Endothelial cell of umbilical vein (primary cell): ENCODE results near the gene DOCK8. TPM values are rescaled to one million over a fixed set of nuclear protein-coding genes. Genes with fewer than 3 reads are reported as not detected.

Experiments used
- BruUV-seq: library from RNA; stranded (reverse); fragments of 400-500 nt; replicated peaks from 2 replicates; lab custom pipeline; 2021; lab: Mats Ljungman, UMichigan
- CTCF ChIA-PET: fragments of 300-600, 350-600 bp; sonication (Branson Sonifier 250); formaldehyde crosslinking; loops from one replicate; lab custom pipeline; 2021; ENCODE audit warnings: antibody characterized with exemption, inconsistent platforms; lab: Charles Lee
- POLR2A ChIA-PET: fragments of 300-600, 350-600 bp; sonication (Branson Sonifier 250); formaldehyde crosslinking; loops from one replicate; lab custom pipeline; 2021; ENCODE audit warnings: antibody characterized with exemption, inconsistent platforms; lab: Charles Lee
- DNase-seq: peaks from one replicate; pipeline ENCODE4 v3.0.0-alpha.2; 2011; ENCODE audit warnings: low read depth, low spot score
- FAIRE-seq: peaks from 2 replicates; lab custom pipeline; 2011; peaks lifted over from hg19 to GRCh38; lab: Jason Lieb, UNC
- H2AFZ ChIP-seq: 2 replicates; pipeline ENCODE4 v1.6.0; 2012; ENCODE audit warnings: low read depth, low read length, control low read depth, inconsistent platforms
- H3K27ac ChIP-seq: 2 replicates; pipeline ENCODE4 v1.5.1; 2011; ENCODE audit warnings: low read depth, mild to moderate bottlenecking, control low read depth, low read length, moderate library complexity; ENCODE audit not compliant: insufficient read depth
- H3K27me3 ChIP-seq, 2 experiments: 2 replicates each; pipeline versions ENCODE4 v1.6.0 to v1.6.1; 2011; ENCODE audit warnings: low read length in 2 of 2, mixed read lengths in 1 of 2; ENCODE audit not compliant: control insufficient read depth in 2 of 2, insufficient read depth in 2 of 2
- H3K36me3 ChIP-seq, 2 experiments: 2 replicates in 1 of 2; 3 replicates in 1 of 2; pipeline ENCODE4 v1.5.1; 2011; ENCODE audit warnings: low read length in 2 of 2, mild to moderate bottlenecking in 1 of 2, moderate library complexity in 1 of 2; ENCODE audit not compliant: control insufficient read depth in 2 of 2, insufficient read depth in 2 of 2; ENCODE audit errors: extremely low read depth in 1 of 2
- H3K4me1 ChIP-seq: 3 replicates; pipeline ENCODE4 v1.5.1; 2011; ENCODE audit warnings: mild to moderate bottlenecking, low read length; ENCODE audit not compliant: control insufficient read depth, insufficient read depth; ENCODE audit errors: extremely low read depth
- H3K4me2 ChIP-seq: 2 replicates; pipeline ENCODE4 v1.6.1; 2011; ENCODE audit warnings: low read length, control low read depth, mixed read lengths; ENCODE audit not compliant: insufficient read depth
- H3K4me3 ChIP-seq, 3 experiments: fragments of 200-600 bp in 1 of 3; sonication (generic), shearing (Covaris generic) in 1 of 3; replicated peaks in 1 of 3; 2 replicates each; pipeline ENCODE4 v1.5.1; 2011 to 2016; ENCODE audit warnings: control low read depth in 3 of 3, low read length in 3 of 3, mild to moderate bottlenecking in 2 of 3, inconsistent platforms in 1 of 3, low read depth in 1 of 3, moderate library complexity in 1 of 3; ENCODE audit not compliant: insufficient read depth in 1 of 3
- H3K79me2 ChIP-seq: 2 replicates; pipeline ENCODE4 v1.6.0; 2012; ENCODE audit warnings: low read length, inconsistent platforms; ENCODE audit not compliant: control insufficient read depth, insufficient read depth
- H3K9ac ChIP-seq: replicated peaks from 2 replicates; pipeline ENCODE3; 2011; ENCODE audit warnings: low read length, control low read depth; ENCODE audit not compliant: insufficient read depth; ENCODE audit errors: extremely low read depth
- H3K9me1 ChIP-seq: replicated peaks from 3 replicates; pipeline ENCODE4 v1.6.0; 2011; ENCODE audit warnings: mild to moderate bottlenecking, low read length; ENCODE audit not compliant: control insufficient read depth, insufficient read depth; ENCODE audit errors: extremely low read depth
- H3K9me3 ChIP-seq: replicated peaks from 2 replicates; pipeline ENCODE4 v1.5.1; 2012; ENCODE audit warnings: low read length, inconsistent platforms; ENCODE audit not compliant: control insufficient read depth, insufficient read depth
- H4K20me1 ChIP-seq: replicated peaks from 2 replicates; pipeline ENCODE3; 2011; ENCODE audit warnings: mild to moderate bottlenecking, low read length; ENCODE audit not compliant: control insufficient read depth, insufficient read depth; ENCODE audit errors: extremely low read depth
- CTCF ChIP-seq, 2 donors: IDR thresholded peaks; 1 replicate in 1 of 2; 2 replicates in 1 of 2; pipeline ENCODE4 v1.5.1; 2011; ENCODE audit warnings: low read length in 2 of 2, mild to moderate bottlenecking in 2 of 2, moderate library complexity in 2 of 2, control low read depth in 1 of 2, inconsistent platforms in 1 of 2, low read depth in 1 of 2; ENCODE audit not compliant: insufficient read depth in 1 of 2; ENCODE audit errors: extremely low read depth in 1 of 2
- EZH2 ChIP-seq: IDR thresholded peaks from 2 replicates; pipeline ENCODE4 v1.6.1; 2012; ENCODE audit warnings: borderline replicate concordance, low read depth, mild to moderate bottlenecking, moderate library complexity, low read length, inconsistent platforms; ENCODE audit not compliant: severe bottlenecking
- FOS ChIP-seq: IDR thresholded peaks from 2 replicates; pipeline ENCODE4 v1.6.1; 2011; ENCODE audit warnings: mild to moderate bottlenecking, low read length, moderate library complexity, borderline replicate concordance; ENCODE audit not compliant: insufficient read depth
- GATA2 ChIP-seq: IDR thresholded peaks from 2 replicates; pipeline ENCODE4 v1.7.0; 2011; ENCODE audit warnings: low read depth, mild to moderate bottlenecking, moderate library complexity, mixed read lengths, low read length; ENCODE audit not compliant: insufficient read length, insufficient read depth
- JUN ChIP-seq: IDR thresholded peaks from 2 replicates; pipeline ENCODE4 v1.6.1; 2011; ENCODE audit warnings: borderline replicate concordance, low read depth; ENCODE audit not compliant: insufficient read length, insufficient read depth
- MAX ChIP-seq: IDR thresholded peaks from 2 replicates; pipeline ENCODE4 v1.6.1; 2011; ENCODE audit not compliant: insufficient read depth, insufficient read length
- MYC ChIP-seq: IDR thresholded peaks from one replicate; pipeline ENCODE4 v1.6.1; 2011; ENCODE audit warnings: mild to moderate bottlenecking, low read depth, low read length
- POLR2A ChIP-seq: IDR thresholded peaks from 2 replicates; pipeline ENCODE4 v1.6.1; 2012; ENCODE audit warnings: low read depth, mild to moderate bottlenecking, control low read depth, low read length
- POLR2AphosphoS5 ChIP-seq: IDR thresholded peaks from 2 replicates; pipeline ENCODE4 v1.6.1; 2012; ENCODE audit warnings: low read depth, mild to moderate bottlenecking, control low read depth, low read length, moderate library complexity; ENCODE audit not compliant: insufficient read depth
- dilution Hi-C: fragments of 300-500 bp; cut with MboI; formaldehyde crosslinking; loops from one replicate; pipeline ENCODE4 v1.15.0; 2019; ENCODE audit warnings: low sequenced_read_pairs; ENCODE audit not compliant: extremely low pct_ligation_motif_present
- intact Hi-C: fragments of 100-400 bp; cut with micrococcal nuclease; formaldehyde crosslinking; loops from one replicate; pipeline ENCODE4 v1.10.0; 2022
- polyA plus RNA-seq, 4 experiments: library from polyadenylated mRNA; depleted of rRNA in 3 of 4; stranded (reverse) in 3 of 4; unstranded in 1 of 4; fragments of >200 nt; gene quantifications; 2 replicates each; pipeline versions ENCODE4 v1.2.1 to v1.2.3, GENCODE V29; 2011 to 2012; ENCODE audit warnings: missing spikeins in 1 of 4
- total RNA-seq: library from RNA; stranded (reverse); gene quantifications from 2 replicates; pipeline ENCODE4 v1.2.3, GENCODE V29; 2021

Gene DOCK8
- total and polyA plus RNA-seq, 2 donors (not counting 3 experiments of a cell fraction or from before 2014, with no cell fraction given), result 0.54 to 1.3 TPM

- Histone ChIP-seq H3K9me1 (no peaks in the 10 kb centered on the region), H3K4me2 (no peak overlapping the region), H3K36me3 (no peaks in the 10 kb centered on the region), H3K27ac (no peak overlapping the region), H3K4me1 (no peaks in the 10 kb centered on the region), H3K9ac (no peak overlapping the region), H3K79me2 (no peaks in the 10 kb centered on the region), H4K20me1 (no peaks in the 10 kb centered on the region), H2AFZ (no peak overlapping the region), H3K9me3 (no peaks in the 10 kb centered on the region), H3K4me3 (no peak overlapping the region), H3K27me3 (no peaks in the 10 kb centered on the region)
- TF ChIP-seq MAX, result no peak
- TF ChIP-seq GATA2, result no peak
- TF ChIP-seq POLR2AphosphoS5, result no peak
- TF ChIP-seq EZH2, result no peak
- TF ChIP-seq FOS, result no peak
- no peak for TF ChIP-seq CTCF (IDR thresholded peaks at IDR 0.05; ENCODE audit: extremely low read depth in 1 of 2, insufficient read depth in 1 of 2, low read depth in 1 of 2, low read length in 2 of 2)
- TF ChIP-seq JUN, result no peak
- no peak for TF ChIP-seq POLR2A
- no peak for TF ChIP-seq MYC
- dilution Hi-C loops (no loop called here), intact Hi-C loops (no loop called here)
- no peak for FAIRE-seq
- ChIA-PET POLR2A (no interaction called here), CTCF (interaction anchor here (0.9 kb wide), 1 partner anchor 12 kb away, joined by 3 read pairs; no protein-coding TSS in a partner anchor)
- no peak for DNase-seq
- no TSS peak for BruUV-seq
Measured at GRCh38 chr9:441126-441525, 226.5 kb downstream of the DOCK8 start.
